K562 (cell line): Measurements from ENCODE around the gene ADAMTS15. TPM values are rescaled to one million over a fixed set of nuclear protein-coding genes. Genes with fewer than 3 reads are reported as not detected.

Source experiments
- ATAC-seq: fragments of 200-7000 bp; cut with Tn5 transposase; 3 replicates; pipeline ENCODE4 v1.9.1; 2020; ENCODE audit warnings: moderate library complexity
- BruUV-seq: library from RNA; stranded (reverse); fragments of 400-500 nt; replicated peaks from 2 replicates; lab custom pipeline; 2021; lab: Mats Ljungman, UMichigan
- CTCF ChIA-PET: fragments of 300-600 bp; formaldehyde crosslinking; extraction: SDS; loops from one replicate; lab custom pipeline; 2021; ENCODE audit warnings: low intra/inter-chr PET ratio; lab: Yijun Ruan, JAX
- POLR2A ChIA-PET: fragments of 300-600, 350-650 bp; sonication (Branson Sonifier 250); formaldehyde crosslinking; extraction: SDS; loops from one replicate; lab custom pipeline; 2021; ENCODE audit warnings: antibody characterized with exemption, inconsistent platforms; lab: Yijun Ruan, JAX
- DNase-seq, 4 experiments: peaks; one replicate each; pipeline versions ENCODE4 v3.0.0 to v3.0.0-alpha.2; 2011 to 2018; ENCODE audit warnings: low spot score in 3 of 4, mixed read lengths in 3 of 4; ENCODE audit errors: extremely low read depth in 1 of 4
- FAIRE-seq: peaks from 2 replicates; lab custom pipeline; 2011; peaks lifted over from hg19 to GRCh38; lab: Jason Lieb, UNC
- H2AFZ ChIP-seq: 2 replicates; pipeline ENCODE4 v1.6.0; 2011; ENCODE audit warnings: low read depth, low read length, control low read depth, inconsistent platforms
- H3K27ac ChIP-seq: fragments of 200-600 bp; 3 replicates; pipeline ENCODE4 v1.8.0; 2011; ENCODE audit warnings: low read depth, mild to moderate bottlenecking, control low read depth, inconsistent platforms, low read length, moderate library complexity, mixed read lengths; ENCODE audit errors: extremely low read depth
- H3K27me3 ChIP-seq, 2 experiments: fragments of 300-600 bp in 1 of 2; 2 replicates in 1 of 2; 3 replicates in 1 of 2; pipeline versions ENCODE4 v1.6.0 to v1.8.0; 2011; ENCODE audit warnings: inconsistent platforms in 2 of 2, low read length in 2 of 2, mild to moderate bottlenecking in 1 of 2, mixed read lengths in 1 of 2, moderate library complexity in 1 of 2; ENCODE audit not compliant: control insufficient read depth in 2 of 2, insufficient read depth in 2 of 2
- H3K36me3 ChIP-seq: fragments of 300-600 bp; 3 replicates; pipeline ENCODE4 v1.8.0; 2011; ENCODE audit warnings: mild to moderate bottlenecking, low read length, inconsistent platforms; ENCODE audit not compliant: control insufficient read depth, insufficient read depth
- H3K4me1 ChIP-seq, 2 experiments: fragments of 200-600 bp in 1 of 2; replicated peaks in 1 of 2; 2 replicates in 1 of 2; 3 replicates in 1 of 2; pipeline versions ENCODE4 v1.5.1 to v1.8.0; 2011; ENCODE audit warnings: inconsistent platforms in 2 of 2, low read length in 2 of 2, mild to moderate bottlenecking in 1 of 2, mixed read lengths in 1 of 2, moderate library complexity in 1 of 2; ENCODE audit not compliant: control insufficient read depth in 2 of 2, insufficient read depth in 2 of 2
- H3K4me2 ChIP-seq: 2 replicates; pipeline ENCODE4 v1.6.1; 2011; ENCODE audit warnings: low read length, control low read depth, inconsistent platforms, mixed read lengths; ENCODE audit not compliant: insufficient read depth
- H3K4me3 ChIP-seq: fragments of 200-600 bp; sonication (generic), shearing (Covaris generic); 2 replicates; pipeline ENCODE4 v1.5.1; 2016; ENCODE audit warnings: control low read depth, inconsistent platforms
- H3K79me2 ChIP-seq: fragments of 200-600 bp; 3 replicates; pipeline ENCODE4 v1.8.0; 2011; ENCODE audit warnings: low read length, inconsistent platforms; ENCODE audit not compliant: control insufficient read depth, insufficient read depth
- H3K9ac ChIP-seq, 2 experiments: 2 replicates each; pipeline versions ENCODE4 v1.6.0 to v1.6.1; 2011; ENCODE audit warnings: low read depth in 2 of 2, low read length in 2 of 2, control low read depth in 1 of 2, inconsistent platforms in 1 of 2, mild to moderate bottlenecking in 1 of 2, mixed read lengths in 1 of 2; ENCODE audit not compliant: insufficient read depth in 1 of 2
- H3K9me1 ChIP-seq: one replicate; pipeline ENCODE4 v1.6.0; 2011; ENCODE audit warnings: inconsistent platforms, mild to moderate bottlenecking, low read length, moderate library complexity; ENCODE audit not compliant: control insufficient read depth, insufficient read depth
- H3K9me3 ChIP-seq: replicated peaks from 2 replicates; pipeline ENCODE4 v1.5.1; 2011; ENCODE audit warnings: low read depth, low read length, inconsistent platforms; ENCODE audit not compliant: control insufficient read depth, insufficient read depth
- H4K20me1 ChIP-seq: replicated peaks from 2 replicates; pipeline ENCODE4 v1.6.1; 2011; ENCODE audit warnings: low read length, inconsistent platforms, mixed read lengths; ENCODE audit not compliant: control insufficient read depth, insufficient read depth
- EHMT2 ChIP-seq: fragments of 450-650 bp; IDR thresholded peaks from 2 replicates; pipeline ENCODE4 v1.6.1; 2018; ENCODE audit warnings: antibody characterized with exemption
- NUFIP1 ChIP-seq: fragments of 450-650 bp; IDR thresholded peaks from 2 replicates; pipeline ENCODE4 v1.6.1; 2018; ENCODE audit not compliant: partially characterized antibody
- RFX5 ChIP-seq: IDR thresholded peaks from 2 replicates; pipeline ENCODE4 v1.6.1; 2011; ENCODE audit warnings: low read depth, mild to moderate bottlenecking, improper control_type of control experiment, low read length
- SIN3A ChIP-seq, 2 experiments: fragments of 150-350 bp in 1 of 2; IDR thresholded peaks; 2 replicates each; pipeline ENCODE4 v1.6.1; 2011 to 2016; ENCODE audit warnings: borderline replicate concordance in 2 of 2, low read depth in 2 of 2, low read length in 2 of 2, mild to moderate bottlenecking in 2 of 2, moderate library complexity in 2 of 2; ENCODE audit not compliant: control insufficient read depth in 1 of 2
- TRIM28 ChIP-seq: fragments of 450-650 bp; IDR thresholded peaks from 2 replicates; pipeline ENCODE4 v1.6.1; 2017
- ZKSCAN3 ChIP-seq: fragments of 250-450 bp; sonication (Bioruptor Pico); IDR thresholded peaks from 2 replicates; pipeline ENCODE4 v1.4.0; 2020
- ZNF232 ChIP-seq: sonication (generic); formaldehyde crosslinking; IDR thresholded peaks from 2 replicates; pipeline ENCODE4 v1.8.0; 2022; ENCODE audit warnings: mild to moderate bottlenecking, missing genetic modification reagents
- WGBS: fragments of 100-300 bp; shearing (Covaris generic); methylation state at CpG from one replicate; pipeline ENCODE4 v1.1.6; 2016; ENCODE audit warnings: low coverage, mixed read lengths; ENCODE audit not compliant: insufficient coverage; ENCODE audit errors: missing lambda C conversion rate; 5-methylcytosine and 5-hydroxymethylcytosine counted together
- in situ Hi-C: fragments of 300-500 bp; cut with MboI; formaldehyde crosslinking; loops from 4 replicates; pipeline ENCODE4 v1.15.0; 2018; ENCODE audit warnings: inconsistent platforms, mixed read lengths
- intact Hi-C: fragments of 100-400 bp; cut with micrococcal nuclease; formaldehyde crosslinking; loops from 2 replicates; pipeline ENCODE4 v1.14.2; 2022
- polyA plus RNA-seq, 8 experiments: library from polyadenylated mRNA; depleted of rRNA in 4 of 8; stranded (reverse) in 5 of 8; unstranded in 3 of 8; fragments of >200 nt; fragmentation: Nextera tagmentation in 2 of 8; fragmentation: Illumina TruSeq in 1 of 8; extraction: Ambion mirVana in 2 of 8; extraction: Trizol in 1 of 8; gene quantifications; 2 replicates each; pipeline versions ENCODE4 v1.2.1 to v1.2.3, GENCODE V29; 2011 to 2014; ENCODE audit warnings: inconsistent platforms in 1 of 8, missing spikeins in 1 of 8
- total RNA-seq, 7 experiments: library from RNA; depleted of rRNA in 6 of 7; stranded (reverse); fragments of >200 nt in 6 of 7; fragmentation: Illumina TruSeq in 2 of 7; extraction: Trizol in 2 of 7; gene quantifications; 2 replicates each; pipeline versions ENCODE4 v1.2.1 to v1.2.3, GENCODE V29; 2011 to 2021; ENCODE audit warnings: low replicate concordance in 1 of 7
- TF ChIP-seq, protein P1 (sequence below): fragments of 250-450 bp; sonication (Bioruptor Pico); IDR thresholded peaks from 2 replicates; pipeline ENCODE4 v1.4.0; 2020; ENCODE audit warnings: borderline replicate concordance
- TF ChIP-seq, protein P2 (sequence below): fragments of 250-450 bp; sonication (Bioruptor Pico); IDR thresholded peaks from 2 replicates; pipeline ENCODE4 v1.8.0; 2021; ENCODE audit warnings: borderline replicate concordance, mild to moderate bottlenecking, moderate library complexity; ENCODE audit not compliant: poor library complexity, severe bottlenecking
- TF ChIP-seq, protein P3 (sequence below): sonication (generic); formaldehyde crosslinking; IDR thresholded peaks from 2 replicates; pipeline ENCODE4 v1.4.0; 2020; ENCODE audit warnings: mild to moderate bottlenecking, missing genetic modification reagents
- TF ChIP-seq, protein P4 (sequence below): IDR thresholded peaks from 2 replicates; pipeline ENCODE4 v1.6.1; 2011; ENCODE audit warnings: borderline replicate concordance, low read depth, mild to moderate bottlenecking, moderate library complexity, low read length; ENCODE audit not compliant: insufficient read depth, poor library complexity, severe bottlenecking

ADAMTS15 gene
- total and polyA plus RNA-seq, 9 of the 15 experiments (the other 6 are each of a cell fraction or from before 2014, with no cell fraction given): 0.04 TPM; not detected in 8

DNA sequence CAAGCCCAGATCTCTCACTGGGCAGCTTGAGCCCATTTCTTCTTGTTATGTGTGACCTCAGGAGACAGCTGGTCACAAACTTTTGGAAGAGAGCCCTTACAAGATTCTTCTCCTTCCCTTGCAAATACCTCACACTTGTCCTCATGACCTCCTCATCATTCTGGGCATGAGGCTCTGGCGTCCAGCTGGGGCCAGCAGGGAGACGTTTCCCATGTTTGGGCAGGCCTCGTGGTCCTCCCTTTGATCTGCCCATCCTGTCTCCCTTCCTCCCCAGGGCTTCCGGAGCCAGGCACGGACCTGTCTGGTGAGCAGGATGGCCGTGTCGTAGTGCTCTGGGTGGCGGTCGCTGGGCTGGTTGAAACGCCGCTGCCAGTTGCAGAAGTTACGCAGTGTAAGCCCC, 29.7 kb upstream of the ADAMTS15 start (continued):
- TF ChIP-seq, protein P1, sequence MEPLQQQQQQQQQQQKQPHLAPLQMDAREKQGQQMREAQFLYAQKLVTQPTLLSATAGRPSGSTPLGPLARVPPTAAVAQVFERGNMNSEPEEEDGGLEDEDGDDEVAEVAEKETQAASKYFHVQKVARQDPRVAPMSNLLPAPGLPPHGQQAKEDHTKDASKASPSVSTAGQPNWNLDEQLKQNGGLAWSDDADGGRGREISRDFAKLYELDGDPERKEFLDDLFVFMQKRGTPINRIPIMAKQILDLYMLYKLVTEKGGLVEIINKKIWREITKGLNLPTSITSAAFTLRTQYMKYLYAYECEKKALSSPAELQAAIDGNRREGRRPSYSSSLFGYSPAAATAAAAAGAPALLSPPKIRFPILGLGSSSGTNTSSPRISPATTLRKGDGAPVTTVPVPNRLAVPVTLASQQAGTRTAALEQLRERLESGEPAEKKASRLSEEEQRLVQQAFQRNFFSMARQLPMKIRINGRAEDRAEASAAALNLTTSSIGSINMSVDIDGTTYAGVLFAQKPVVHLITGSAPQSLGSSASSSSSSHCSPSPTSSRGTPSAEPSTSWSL (CRISPR knock-in tag): no peak
- TF ChIP-seq RFX5 (no peak), ZNF232 (CRISPR knock-in tag) (no peak), SIN3A (IDR thresholded peaks at IDR 0.05; ENCODE audit: borderline replicate concordance in 2 of 2, control insufficient read depth in 1 of 2, low read depth in 2 of 2, low read length in 2 of 2) (no peak)

DNA sequence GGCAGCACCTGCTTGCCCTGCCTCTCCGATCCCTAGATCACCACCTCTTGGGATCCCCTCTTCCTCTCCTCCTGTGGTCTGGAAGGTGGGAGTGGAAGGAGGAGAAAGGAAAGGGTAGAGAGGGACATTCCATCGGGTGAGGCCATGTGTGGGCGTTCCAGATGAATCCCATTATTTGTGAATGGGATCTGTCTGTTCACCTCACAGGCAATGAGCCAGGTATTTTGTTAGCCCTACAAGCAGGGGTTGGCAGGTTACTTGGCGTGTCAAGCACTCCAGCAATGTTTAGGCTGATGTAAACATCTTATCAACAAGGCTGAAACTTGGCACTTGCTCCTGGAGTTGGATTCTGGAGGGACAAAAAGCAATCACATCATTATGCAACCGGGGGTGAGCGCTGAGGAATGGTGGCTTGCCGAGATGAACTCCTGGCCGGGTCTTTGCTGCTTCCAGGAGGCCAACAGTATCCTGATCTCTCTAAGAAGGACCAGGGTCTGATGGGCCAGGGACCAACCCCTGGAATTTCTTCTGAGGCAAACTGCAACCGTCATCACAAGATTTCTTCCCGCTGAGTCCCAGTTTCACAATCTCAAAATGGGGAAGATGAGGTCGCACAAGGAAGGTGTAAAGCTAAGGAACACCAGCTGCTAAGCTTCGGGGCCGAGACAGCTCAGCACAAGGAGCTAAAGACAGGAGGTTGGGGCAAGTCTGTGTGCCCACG, 27.8 kb upstream of the ADAMTS15 start:
- H3K4me2 ChIP-seq: no peak overlapping the region
- no peak overlapping the region for H2AFZ ChIP-seq
- no peaks in the 10 kb centered on the region for H3K9me3 ChIP-seq
- H3K4me3 ChIP-seq: no peak overlapping the region
- no peaks in the 10 kb centered on the region for H3K79me2 ChIP-seq
- ChIA-PET POLR2A (no interaction called here), CTCF (no interaction called here)
- in situ Hi-C loops (loop anchor here (10.0 kb wide), 1 partner anchor 206 kb away; no protein-coding TSS in a partner anchor), intact Hi-C loops (no loop called here)
- WGBS: 2% methylated on average over 14 of the region's 14 CpGs
- no peak for FAIRE-seq
- H3K4me1 ChIP-seq: peaks cover 0 to 3% of the 10 kb centered on the region in 2 experiments; a peak in 1 of 5 replicates
- H3K27me3 ChIP-seq: peaks cover 57 to 92% of the 10 kb centered on the region in 2 experiments
- ATAC-seq: no peak
- no peaks in the 10 kb centered on the region for H3K36me3 ChIP-seq
- H3K27ac ChIP-seq: no peak overlapping the region
- no peak overlapping the region for H3K9ac ChIP-seq
- BruUV-seq: no TSS peak
- no peak for DNase-seq
- no peaks in the 10 kb centered on the region for H3K9me1 ChIP-seq
- H4K20me1 ChIP-seq: peaks cover 15% of the 10 kb centered on the region; the same call in 1 of the 2 replicates
- no peak for TF ChIP-seq TRIM28
- TF ChIP-seq, protein P2, sequence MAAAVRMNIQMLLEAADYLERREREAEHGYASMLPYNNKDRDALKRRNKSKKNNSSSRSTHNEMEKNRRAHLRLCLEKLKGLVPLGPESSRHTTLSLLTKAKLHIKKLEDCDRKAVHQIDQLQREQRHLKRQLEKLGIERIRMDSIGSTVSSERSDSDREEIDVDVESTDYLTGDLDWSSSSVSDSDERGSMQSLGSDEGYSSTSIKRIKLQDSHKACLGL: no peak
- no peak for TF ChIP-seq ZKSCAN3 (CRISPR knock-in tag)
- TF ChIP-seq, protein P3, sequence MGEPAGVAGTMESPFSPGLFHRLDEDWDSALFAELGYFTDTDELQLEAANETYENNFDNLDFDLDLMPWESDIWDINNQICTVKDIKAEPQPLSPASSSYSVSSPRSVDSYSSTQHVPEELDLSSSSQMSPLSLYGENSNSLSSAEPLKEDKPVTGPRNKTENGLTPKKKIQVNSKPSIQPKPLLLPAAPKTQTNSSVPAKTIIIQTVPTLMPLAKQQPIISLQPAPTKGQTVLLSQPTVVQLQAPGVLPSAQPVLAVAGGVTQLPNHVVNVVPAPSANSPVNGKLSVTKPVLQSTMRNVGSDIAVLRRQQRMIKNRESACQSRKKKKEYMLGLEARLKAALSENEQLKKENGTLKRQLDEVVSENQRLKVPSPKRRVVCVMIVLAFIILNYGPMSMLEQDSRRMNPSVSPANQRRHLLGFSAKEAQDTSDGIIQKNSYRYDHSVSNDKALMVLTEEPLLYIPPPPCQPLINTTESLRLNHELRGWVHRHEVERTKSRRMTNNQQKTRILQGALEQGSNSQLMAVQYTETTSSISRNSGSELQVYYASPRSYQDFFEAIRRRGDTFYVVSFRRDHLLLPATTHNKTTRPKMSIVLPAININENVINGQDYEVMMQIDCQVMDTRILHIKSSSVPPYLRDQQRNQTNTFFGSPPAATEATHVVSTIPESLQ (CRISPR knock-in tag): no peak
- TF ChIP-seq NUFIP1: no peak
- no peak for TF ChIP-seq EHMT2
- TF ChIP-seq, protein P4, sequence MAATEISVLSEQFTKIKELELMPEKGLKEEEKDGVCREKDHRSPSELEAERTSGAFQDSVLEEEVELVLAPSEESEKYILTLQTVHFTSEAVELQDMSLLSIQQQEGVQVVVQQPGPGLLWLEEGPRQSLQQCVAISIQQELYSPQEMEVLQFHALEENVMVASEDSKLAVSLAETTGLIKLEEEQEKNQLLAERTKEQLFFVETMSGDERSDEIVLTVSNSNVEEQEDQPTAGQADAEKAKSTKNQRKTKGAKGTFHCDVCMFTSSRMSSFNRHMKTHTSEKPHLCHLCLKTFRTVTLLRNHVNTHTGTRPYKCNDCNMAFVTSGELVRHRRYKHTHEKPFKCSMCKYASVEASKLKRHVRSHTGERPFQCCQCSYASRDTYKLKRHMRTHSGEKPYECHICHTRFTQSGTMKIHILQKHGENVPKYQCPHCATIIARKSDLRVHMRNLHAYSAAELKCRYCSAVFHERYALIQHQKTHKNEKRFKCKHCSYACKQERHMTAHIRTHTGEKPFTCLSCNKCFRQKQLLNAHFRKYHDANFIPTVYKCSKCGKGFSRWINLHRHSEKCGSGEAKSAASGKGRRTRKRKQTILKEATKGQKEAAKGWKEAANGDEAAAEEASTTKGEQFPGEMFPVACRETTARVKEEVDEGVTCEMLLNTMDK: no peak
